GM12872 (cell line): ENCODE results near the gene PTGR3.

Experiments
- CTCF ChIP-seq: IDR thresholded peaks from 3 replicates; pipeline ENCODE4 v1.5.1; 2011; ENCODE audit warnings: low read depth, mild to moderate bottlenecking, low read length, moderate library complexity; ENCODE audit not compliant: insufficient read depth

The PTGR3 gene

GRCh38 chr18:75234901-75235300 is 26.0 kb upstream of the PTGR3 start:
- no peak for TF ChIP-seq CTCF

GRCh38 chr18:75231053-75231406 is 22.1 kb upstream of the PTGR3 start:
- TF ChIP-seq CTCF: no peak

GRCh38 chr18:75230163-75231052 is 21.5 kb upstream of the PTGR3 start:
- TF ChIP-seq CTCF: no peak

GRCh38 chr18:75229437-75229836 is 20.5 kb upstream of the PTGR3 start:
- TF ChIP-seq CTCF: no peak

GRCh38 chr18:75228967-75229366 is 20.0 kb upstream of the PTGR3 start:
- no peak for TF ChIP-seq CTCF

- no peak for TF ChIP-seq CTCF
Measured at GRCh38 chr18:75227535-75228296, 18.8 kb upstream of the PTGR3 start.

- no peak for TF ChIP-seq CTCF
Measured at GRCh38 chr18:75226956-75227316, 18.0 kb upstream of the PTGR3 start.
